ENCODE results near the gene RPL3.

RPL3 gene

DNA sequence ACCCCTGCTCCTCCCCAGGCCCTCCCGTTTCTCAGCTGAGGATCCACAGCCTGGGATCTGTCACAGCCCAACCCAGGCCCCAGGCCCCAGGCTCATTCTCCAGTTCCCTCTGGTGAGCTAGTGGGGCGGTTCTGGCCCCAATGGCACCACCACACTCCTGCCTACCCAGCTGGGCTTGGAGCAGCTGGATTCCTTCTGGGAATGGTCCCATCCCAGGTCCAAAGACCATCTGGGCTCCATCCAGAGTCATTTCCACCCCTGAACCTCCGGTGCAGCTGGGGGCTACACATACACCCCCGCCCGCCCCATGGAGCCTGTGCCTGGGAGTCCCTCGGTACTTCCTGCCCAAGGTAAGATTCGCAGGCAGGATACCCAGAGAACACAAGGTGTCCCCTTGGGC, 39.2 kb downstream of the RPL3 start:
- DNase-seq = no peak

DNA sequence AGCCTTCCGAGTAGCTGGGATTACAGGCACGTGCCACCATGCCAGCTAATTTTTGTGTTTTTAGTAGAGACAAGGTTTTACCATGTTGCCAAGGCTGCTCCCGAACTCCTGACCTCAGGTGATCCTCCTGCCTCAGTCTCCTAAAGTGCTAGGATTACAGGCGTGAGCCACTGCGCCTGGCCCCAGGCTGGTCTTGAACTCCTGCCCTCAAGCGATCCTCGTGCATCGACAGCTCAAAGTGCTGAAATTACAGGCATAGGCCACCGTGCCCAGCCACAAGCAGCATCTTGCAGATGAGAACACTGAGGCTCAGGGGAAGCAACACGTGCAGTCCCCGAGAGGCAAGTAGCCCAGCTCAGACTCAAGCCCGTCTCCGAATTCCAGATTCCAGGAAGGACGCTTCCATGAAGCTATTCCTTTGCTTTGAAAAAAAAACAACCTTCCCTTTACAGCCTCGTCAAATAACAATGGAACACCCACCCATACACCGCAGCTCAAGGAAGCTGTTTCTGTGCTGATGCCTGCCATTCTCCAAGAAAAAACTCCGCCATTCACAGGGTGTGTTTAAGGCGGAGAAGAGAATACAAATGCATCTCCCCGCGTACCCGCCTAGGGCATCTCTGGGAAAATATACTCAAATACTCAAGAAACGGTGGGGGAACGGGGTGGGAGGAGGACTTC, 40.1 kb downstream of the RPL3 start:
- DNase-seq = no peak

GRCh38 chr22:39278040-39278439, 41.4 kb downstream of the RPL3 start:
- DNase-seq = no peak

DNA sequence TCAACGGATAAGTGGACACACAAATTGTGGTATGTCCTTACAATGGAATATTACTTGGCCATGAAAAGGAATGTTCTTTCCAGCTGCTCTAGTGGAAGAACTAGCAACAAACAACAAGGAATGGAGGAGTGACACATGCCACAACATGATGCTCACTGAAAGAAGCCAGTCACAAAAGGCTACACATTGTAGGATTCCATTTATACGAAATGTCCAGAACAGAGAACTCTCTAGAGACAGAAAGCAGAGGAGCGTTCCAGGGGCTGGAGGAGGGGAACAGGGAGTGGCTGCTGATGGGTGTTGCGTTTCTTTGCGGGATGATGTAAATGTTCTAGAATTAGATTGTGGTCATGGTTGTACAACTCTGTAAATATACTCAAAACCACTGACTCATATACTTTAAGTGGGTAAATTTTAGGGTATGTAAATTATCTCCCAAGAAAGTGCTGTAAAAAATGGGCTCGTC, 42.2 kb downstream of the RPL3 start:
- no peak for DNase-seq

- DNase-seq = no peak
Measured at GRCh38 chr22:39276440-39277141, 42.8 kb downstream of the RPL3 start.

- DNase-seq = no peak
Measured at GRCh38 chr22:39275814-39276439, 43.5 kb downstream of the RPL3 start.

DNA sequence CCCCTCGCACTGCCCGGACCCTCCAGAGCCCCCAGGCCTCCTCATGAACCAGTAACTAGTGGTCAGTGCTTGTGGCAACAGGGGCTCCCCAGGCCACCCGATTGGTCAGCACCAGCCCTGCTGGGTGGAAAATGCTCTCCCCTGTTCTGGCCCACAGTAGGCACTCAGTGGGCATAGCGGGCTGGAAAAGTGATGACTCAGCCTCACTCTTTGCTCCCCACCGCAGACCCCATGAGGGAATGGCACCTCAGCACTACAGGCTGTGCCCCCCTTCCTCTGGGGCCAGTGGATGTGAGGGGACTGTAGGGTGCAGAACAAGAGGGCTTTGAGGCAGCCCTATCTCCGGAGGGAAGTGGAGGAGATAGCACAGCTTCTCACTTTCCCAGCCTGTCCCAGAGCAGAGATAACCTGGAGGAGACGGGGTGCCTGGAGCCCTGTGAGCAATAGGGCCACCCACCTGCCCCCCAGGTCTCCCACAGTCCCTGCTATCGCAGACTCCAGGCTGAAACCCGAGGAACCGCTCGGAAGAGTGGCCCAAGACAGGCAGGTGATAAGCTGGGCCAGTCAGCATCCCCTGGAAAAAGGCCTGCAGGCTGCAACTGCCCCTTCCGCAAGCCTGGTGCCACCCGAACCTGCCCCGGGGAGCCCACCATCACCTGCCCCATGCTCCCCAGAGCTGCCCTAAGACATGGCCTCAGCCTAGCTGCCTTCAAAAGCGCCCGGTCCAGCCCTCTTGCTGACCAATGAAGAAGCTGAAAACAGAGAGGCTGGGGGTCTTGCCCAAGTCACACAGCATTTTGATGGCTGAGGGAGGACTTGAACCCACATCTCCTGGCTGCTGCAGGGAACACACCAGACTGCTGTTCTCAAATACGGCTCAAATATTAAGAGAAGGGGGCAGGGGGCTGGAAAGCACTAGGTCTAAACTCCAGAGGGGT, 45.2 kb downstream of the RPL3 start:
- no peak for DNase-seq

DNA sequence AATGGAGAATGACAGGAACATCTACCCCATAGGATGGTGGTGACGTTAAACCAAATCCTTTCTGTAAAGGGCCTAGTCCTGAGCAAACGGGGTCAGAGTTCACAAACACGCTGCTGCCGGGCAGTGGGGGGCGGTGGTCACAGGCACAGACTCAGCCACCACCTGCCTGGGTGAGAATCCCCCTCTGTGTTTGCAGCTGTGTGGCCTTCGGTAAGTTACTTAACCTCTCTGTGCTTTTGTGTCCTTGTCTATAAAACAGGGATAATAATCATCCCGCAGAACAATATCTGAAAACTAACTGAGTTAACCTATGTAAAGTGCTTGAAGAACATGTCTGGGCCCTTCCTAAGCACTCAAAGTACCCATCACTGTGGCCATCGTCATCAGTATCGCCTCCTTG, 48.6 kb downstream of the RPL3 start:
- no peak for DNase-seq

DNA sequence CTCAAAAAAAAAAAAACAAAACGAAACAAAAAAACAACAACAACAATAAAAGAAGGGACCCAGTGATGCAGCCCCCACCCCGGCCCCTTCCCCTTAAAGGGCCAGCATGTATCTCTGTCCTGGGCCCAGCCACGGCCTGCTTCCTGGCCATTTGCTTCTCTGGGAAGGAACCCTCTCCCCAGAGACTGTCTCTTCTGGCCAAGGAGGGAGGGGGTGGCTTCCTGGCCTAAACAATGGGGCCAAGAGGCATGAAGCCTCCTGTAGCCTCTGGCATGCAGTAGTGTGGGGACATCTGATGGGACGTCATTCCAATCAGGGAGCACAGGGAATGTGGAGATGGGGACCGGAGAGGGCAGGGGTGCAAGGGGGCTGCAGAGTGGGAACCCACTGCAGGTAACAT, 49.1 kb downstream of the RPL3 start:
- DNase-seq = no peak

GRCh38 chr22:39269095-39269790, 50.2 kb downstream of the RPL3 start:
- no peak for DNase-seq

DNA sequence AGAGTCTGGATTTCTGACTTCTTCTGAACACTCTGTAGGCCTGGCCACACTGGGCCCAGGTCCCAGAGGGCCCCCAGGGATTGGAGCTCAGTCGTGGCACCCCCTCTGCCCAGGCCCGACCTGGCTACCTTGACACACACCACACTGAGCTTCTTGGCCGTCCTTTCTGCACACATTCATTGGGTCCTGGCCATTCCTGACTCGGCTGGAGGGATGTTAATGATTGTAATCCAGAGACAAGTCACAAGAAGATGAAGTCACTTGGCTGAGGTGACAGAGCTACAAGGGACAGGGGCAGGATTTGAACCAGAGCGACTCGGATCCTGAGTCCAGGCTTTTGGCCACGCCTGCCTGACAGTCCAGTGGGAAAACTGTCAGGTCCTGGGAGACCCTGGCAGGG, 50.8 kb downstream of the RPL3 start:
- no peak for DNase-seq

GRCh38 chr22:39267974-39268373, 51.4 kb downstream of the RPL3 start:
- no peak for DNase-seq

GRCh38 chr22:39266398-39267030, 52.9 kb downstream of the RPL3 start:
- no peak for DNase-seq

- no peak for DNase-seq
Measured at GRCh38 chr22:39265143-39265886, 54.1 kb downstream of the RPL3 start.

GRCh38 chr22:39264349-39265038, 54.9 kb downstream of the RPL3 start:
- no peak for DNase-seq

GRCh38 chr22:39263626-39264348, 55.6 kb downstream of the RPL3 start:
- no peak for DNase-seq
